ENCODE results near the gene ABHD14A. TPM values are rescaled to one million over a fixed set of nuclear protein-coding genes. Genes with fewer than 3 reads are reported as not detected.
A peak's percentile ranks its signal among the peaks of the same experiment; 100 is the strongest.
"Not testable (repeated sequence)": the region's sequence is repeated elsewhere in the genome, so short reads cannot be mapped to it uniquely, and the experiment has no call there.

Gene ABHD14A
- total RNA-seq, 2 donors from 2014 or later: 8.7 to 13.1 TPM

GRCh38 chr3:51982838-51983577, 8.1 kb downstream of the ABHD14A start, which contains the start of gene ACY1:
Gene ACY1 (plus strand): TSS chr3:51983535. CDS start chr3:51984065, 530 bp downstream.
- H3K9me3 Mint-ChIP-seq: no peaks in the 10 kb centered on the region
- peak; percentile 93 to 94 for ATAC-seq
- H3K27ac Mint-ChIP-seq: peak within 1 kb of the TSS; percentile 97
- peaks cover 19 to 23% of the 10 kb centered on the region in 2 donors for H3K4me1 Mint-ChIP-seq (ENCODE audit: low read depth in 2 of 2)
- H3K27me3 Mint-ChIP-seq: no peaks in the 10 kb centered on the region
- DNase-seq (ENCODE audit: low spot score): peak; percentile 90
- H3K36me3 Mint-ChIP-seq: no peaks in the 10 kb centered on the region
- H3K4me3 Mint-ChIP-seq: peak within 1 kb of the TSS; percentile 99

DNA sequence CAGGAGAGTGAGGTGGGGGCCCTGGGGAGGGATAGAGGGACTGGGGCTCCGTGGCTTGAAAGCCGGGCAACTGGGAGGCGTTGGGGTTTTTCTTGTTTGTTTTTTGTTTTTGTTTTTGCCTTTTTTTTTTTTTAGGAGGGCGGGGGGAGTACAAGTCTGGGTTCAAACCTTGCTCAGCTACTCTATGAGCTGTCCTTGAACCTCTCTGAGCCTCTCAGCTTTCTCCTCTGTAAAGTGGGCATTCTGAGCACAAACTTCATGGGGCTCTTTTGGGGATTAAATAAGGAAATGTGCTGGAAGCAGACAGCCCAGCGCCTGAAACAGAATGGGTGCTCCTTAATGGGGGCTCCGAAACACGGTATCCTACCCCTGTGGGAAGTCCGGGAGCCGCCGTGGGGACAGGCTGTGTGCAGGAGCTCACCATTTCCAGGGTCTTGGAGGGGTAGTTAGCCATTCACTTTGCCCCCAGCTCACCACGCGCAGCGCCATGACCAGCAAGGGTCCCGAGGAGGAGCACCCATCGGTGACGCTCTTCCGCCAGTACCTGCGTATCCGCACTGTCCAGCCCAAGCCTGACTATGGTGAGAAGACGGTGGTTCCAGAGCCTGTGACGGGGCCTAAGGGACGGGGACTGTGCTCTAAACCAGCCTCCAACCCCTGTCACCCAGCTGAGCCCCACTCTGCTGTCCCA, 8.9 kb downstream of the ABHD14A start:
- no peaks in the 10 kb centered on the region for H3K27me3 Mint-ChIP-seq
- no peaks in the 10 kb centered on the region for H3K36me3 Mint-ChIP-seq
- peak overlapping the region; percentile 99 for H3K4me3 Mint-ChIP-seq
- no peak for ATAC-seq
- no peaks in the 10 kb centered on the region for H3K9me3 Mint-ChIP-seq
- peaks cover 22 to 25% of the 10 kb centered on the region in 2 donors for H3K4me1 Mint-ChIP-seq (ENCODE audit: low read depth in 2 of 2)
- peak overlapping the region; percentile 97 for H3K27ac Mint-ChIP-seq
- DNase-seq (ENCODE audit: low spot score): no peak

DNA sequence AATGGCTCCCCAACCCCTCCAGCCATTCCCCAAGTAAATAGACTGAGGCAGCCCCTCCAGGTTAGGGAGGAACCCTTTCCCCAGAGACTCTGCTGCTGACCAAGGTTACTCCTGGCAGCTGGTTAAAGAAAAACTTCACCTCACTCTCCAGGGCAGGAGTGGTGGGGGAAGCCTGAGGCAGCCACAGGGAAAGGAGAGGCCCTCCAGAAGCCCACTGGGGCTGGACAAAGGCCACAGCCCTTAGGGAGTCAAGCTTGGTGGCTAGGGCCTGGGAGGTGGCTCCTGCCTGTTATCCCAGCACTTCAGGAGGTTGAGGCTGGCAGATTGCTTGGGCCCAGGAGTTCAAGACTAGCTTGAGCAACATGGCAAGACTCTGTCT, 9.4 kb downstream of the ABHD14A start:
- ATAC-seq (no peak), DNase-seq (ENCODE audit: low spot score) (no peak)
- Mint-ChIP-seq H3K4me3 (no peak overlapping the region), H3K36me3 (no peaks in the 10 kb centered on the region), H3K9me3 (no peaks in the 10 kb centered on the region), H3K27me3 (no peaks in the 10 kb centered on the region), H3K27ac (peak overlapping the region; percentile 97), H3K4me1 (ENCODE audit: low read depth in 2 of 2) (peaks cover 27 to 31% of the 10 kb centered on the region in 2 donors)

GRCh38 chr3:51985063-51985462, 10.2 kb downstream of the ABHD14A start:
- peaks cover 28 to 31% of the 10 kb centered on the region in 2 donors for H3K4me1 Mint-ChIP-seq (ENCODE audit: low read depth in 2 of 2)
- no peaks in the 10 kb centered on the region for H3K36me3 Mint-ChIP-seq
- no peaks in the 10 kb centered on the region for H3K9me3 Mint-ChIP-seq
- no peak for ATAC-seq
- H3K4me3 Mint-ChIP-seq: no peak overlapping the region
- H3K27ac Mint-ChIP-seq: peak overlapping the region; percentile 33 to 97
- no peaks in the 10 kb centered on the region for H3K27me3 Mint-ChIP-seq
- no peak for DNase-seq (ENCODE audit: low spot score)

- H3K27ac Mint-ChIP-seq: peak overlapping the region in 1 of 2 donors; percentile 37
- no peak overlapping the region for H3K4me3 Mint-ChIP-seq
- no peak for ATAC-seq
- no peak for DNase-seq (ENCODE audit: low spot score)
- H3K36me3 Mint-ChIP-seq: no peaks in the 10 kb centered on the region
- peaks cover 23 to 26% of the 10 kb centered on the region in 2 donors for H3K4me1 Mint-ChIP-seq (ENCODE audit: low read depth in 2 of 2)
- no peaks in the 10 kb centered on the region for H3K9me3 Mint-ChIP-seq
- no peaks in the 10 kb centered on the region for H3K27me3 Mint-ChIP-seq
Measured at GRCh38 chr3:51986010-51986947, 11.4 kb downstream of the ABHD14A start.

DNA sequence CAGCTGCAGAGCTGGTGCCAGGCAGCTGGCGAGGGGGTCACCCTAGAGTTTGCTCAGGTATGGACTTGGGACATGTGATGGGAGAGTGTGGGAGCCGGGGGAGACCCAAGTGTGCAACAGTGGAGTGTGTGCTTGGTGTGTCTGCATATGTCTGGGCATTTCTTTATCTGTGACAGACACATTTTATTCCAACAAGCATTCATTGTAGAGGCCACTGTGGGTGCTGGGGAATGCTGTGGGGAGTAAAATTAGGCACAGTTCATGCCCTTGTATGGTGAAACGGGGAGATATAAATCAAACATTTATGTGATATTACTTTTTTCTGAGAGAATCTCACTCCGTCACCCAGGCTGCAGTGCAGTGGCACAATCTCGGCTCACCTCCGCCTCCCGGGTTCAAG, 12.7 kb downstream of the ABHD14A start:
- H3K4me3 Mint-ChIP-seq: no peak overlapping the region
- no peak for ATAC-seq
- H3K9me3 Mint-ChIP-seq: no peaks in the 10 kb centered on the region
- peaks cover 18 to 22% of the 10 kb centered on the region in 2 donors for H3K4me1 Mint-ChIP-seq (ENCODE audit: low read depth in 2 of 2)
- no peak for DNase-seq (ENCODE audit: low spot score)
- no peaks in the 10 kb centered on the region for H3K36me3 Mint-ChIP-seq
- H3K27me3 Mint-ChIP-seq: no peaks in the 10 kb centered on the region
- H3K27ac Mint-ChIP-seq: no peak overlapping the region

- DNase-seq (ENCODE audit: low spot score) (no peak), ATAC-seq (no peak)
- Mint-ChIP-seq H3K36me3 (no peaks in the 10 kb centered on the region), H3K4me3 (no peak overlapping the region), H3K4me1 (ENCODE audit: low read depth in 2 of 2) (peaks cover 10 to 18% of the 10 kb centered on the region in 2 donors), H3K9me3 (no peaks in the 10 kb centered on the region), H3K27ac (peak overlapping the region; percentile 13 to 36), H3K27me3 (no peaks in the 10 kb centered on the region)
Measured at GRCh38 chr3:51988286-51989146, 13.7 kb downstream of the ABHD14A start.

DNA sequence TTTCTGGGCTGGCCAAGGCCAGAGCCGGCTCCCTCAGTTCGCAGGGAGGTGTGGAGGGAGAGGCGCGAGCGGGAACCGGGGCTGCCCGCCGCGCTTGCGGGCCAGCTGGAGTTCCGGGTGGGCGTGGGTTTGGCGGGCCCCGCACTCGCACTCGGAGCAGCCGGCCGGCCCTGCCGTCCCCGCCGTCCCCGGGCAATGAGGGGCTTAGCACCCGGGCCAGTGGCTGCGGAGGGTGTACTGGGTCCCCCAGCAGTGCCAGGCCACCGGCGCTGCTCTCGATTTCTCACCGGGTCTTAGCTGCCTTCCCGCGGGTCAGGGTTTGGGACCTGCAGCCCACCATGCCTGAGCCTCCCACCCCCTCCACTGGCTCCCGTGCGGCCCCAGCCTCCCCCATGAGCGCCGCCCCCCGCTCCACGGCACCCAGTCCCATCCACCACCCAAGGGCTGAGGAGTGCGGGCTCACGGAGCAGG, 15.7 kb downstream of the ABHD14A start:
- H3K36me3 Mint-ChIP-seq: peaks cover 14% of the 10 kb centered on the region
- H3K27ac Mint-ChIP-seq; H3K27me3 Mint-ChIP-seq; H3K4me3 Mint-ChIP-seq; H3K9me3 Mint-ChIP-seq; DNase-seq (ENCODE audit: low spot score); ATAC-seq: not testable (repeated sequence)
- H3K4me1 Mint-ChIP-seq (ENCODE audit: low read depth in 2 of 2): peaks cover 20 to 28% of the 10 kb centered on the region in 2 donors

DNA sequence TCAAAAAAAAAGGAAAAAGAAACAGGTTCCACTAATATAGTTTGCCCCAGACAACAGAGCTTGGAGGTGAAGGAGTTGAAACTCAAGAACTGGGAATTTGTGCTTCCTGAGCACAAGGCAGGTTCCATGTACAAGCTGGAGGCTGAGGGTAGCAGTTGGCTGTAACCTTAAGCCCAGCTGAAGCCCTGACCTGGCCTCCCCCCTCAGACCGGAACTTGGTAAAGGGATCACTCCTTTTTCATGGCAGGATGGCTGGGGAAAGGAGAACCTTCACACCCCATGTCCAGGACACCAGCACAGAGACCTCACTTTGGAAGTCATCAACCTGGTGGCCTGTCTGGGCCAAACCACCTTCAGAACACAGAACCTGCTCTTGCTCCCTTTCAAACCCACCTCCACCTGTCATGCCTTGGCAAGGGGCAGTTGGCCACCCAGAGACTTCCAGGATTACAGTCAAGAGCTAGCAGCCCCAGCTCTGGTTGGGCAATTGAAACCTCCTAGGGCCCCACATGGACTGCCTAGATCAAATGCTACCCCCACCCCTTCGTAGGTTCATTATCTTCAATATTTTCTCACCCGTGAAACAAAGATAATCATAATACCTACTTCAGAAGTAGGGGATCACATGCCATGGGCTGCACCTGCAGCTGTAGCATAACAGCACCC, 17.3 kb downstream of the ABHD14A start:
- no peak overlapping the region for H3K27ac Mint-ChIP-seq
- H3K36me3 Mint-ChIP-seq: peaks cover 18% of the 10 kb centered on the region
- H3K27me3 Mint-ChIP-seq: no peaks in the 10 kb centered on the region
- H3K4me1 Mint-ChIP-seq (ENCODE audit: low read depth in 2 of 2): peaks cover 31 to 38% of the 10 kb centered on the region in 2 donors
- no peaks in the 10 kb centered on the region for H3K9me3 Mint-ChIP-seq
- H3K4me3 Mint-ChIP-seq: no peak overlapping the region
- DNase-seq (ENCODE audit: low spot score): no peak
- ATAC-seq: no peak

- H3K27me3 Mint-ChIP-seq; ATAC-seq; DNase-seq (ENCODE audit: low spot score); H3K9me3 Mint-ChIP-seq: not testable (repeated sequence)
- Mint-ChIP-seq H3K36me3 (peaks cover 18% of the 10 kb centered on the region), H3K4me3 (peak overlapping the region; percentile 99), H3K4me1 (ENCODE audit: low read depth in 2 of 2) (peaks cover 30 to 36% of the 10 kb centered on the region in 2 donors), H3K27ac (peak overlapping the region; percentile 100)
Measured at GRCh38 chr3:51993657-51994056, 18.8 kb downstream of the ABHD14A start.

- no peak for DNase-seq (ENCODE audit: low spot score)
- Mint-ChIP-seq H3K36me3 (peaks cover 18% of the 10 kb centered on the region), H3K27ac (peak overlapping the region; percentile 100), H3K27me3 (peaks cover 0 to 5% of the 10 kb centered on the region in 2 donors), H3K9me3 (no peaks in the 10 kb centered on the region), H3K4me3 (peak overlapping the region; percentile 99), H3K4me1 (ENCODE audit: low read depth in 2 of 2) (peaks cover 24 to 30% of the 10 kb centered on the region in 2 donors)
- ATAC-seq: no peak
Measured at GRCh38 chr3:51994530-51994929, 19.7 kb downstream of the ABHD14A start.
